Cortex of kidney (tissue), 1 donor: ENCODE data around the gene FBRSL1.
"Not testable (repeated sequence)": the region's sequence is repeated elsewhere in the genome, so short reads cannot be mapped to it uniquely, and the experiment has no call there.

Experiments used
- DNase-seq: peaks from one replicate; lab custom pipeline; 2025; lab: John Stamatoyannopoulos, UW

Gene FBRSL1

DNA sequence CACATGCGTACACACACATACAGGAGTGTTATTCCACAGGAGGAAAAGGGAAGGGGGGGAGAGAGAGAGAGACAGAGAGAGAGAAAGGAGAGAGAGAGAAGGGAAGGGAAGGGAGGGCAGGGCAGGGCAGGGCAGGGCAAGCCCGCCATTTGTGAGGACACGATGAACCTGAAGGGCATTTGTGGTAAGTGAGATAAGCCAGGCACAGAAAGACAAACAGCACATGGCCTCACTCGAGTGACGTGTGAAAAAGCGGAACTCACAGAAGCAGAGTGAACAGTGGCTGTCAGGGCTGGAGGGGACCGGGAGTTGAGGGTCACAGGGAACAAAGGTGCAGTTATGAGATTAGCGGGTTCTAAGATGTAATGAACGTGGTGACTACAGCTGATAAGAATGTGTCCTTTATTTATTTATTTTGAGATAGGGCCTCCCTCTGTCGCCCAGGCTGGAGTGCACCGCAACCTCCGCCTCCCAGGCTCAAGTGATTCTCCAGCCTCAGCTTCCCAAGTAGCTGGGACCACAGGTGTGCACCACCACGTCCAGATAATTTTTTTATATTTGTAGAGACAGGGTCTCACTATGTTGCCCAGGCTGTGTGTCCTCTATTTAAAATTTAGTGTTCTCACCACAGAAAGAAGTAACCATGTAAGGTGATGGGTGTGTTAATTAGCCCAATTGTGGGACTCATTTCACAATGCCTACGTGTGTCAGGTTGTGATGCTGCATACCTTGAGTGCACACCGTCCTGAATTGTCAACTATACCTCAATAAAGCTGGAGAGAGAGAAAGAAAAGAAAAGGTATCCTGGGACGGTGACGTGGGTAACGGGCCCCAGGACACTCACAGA, 18.7 kb upstream of the FBRSL1 start:
- no peak for DNase-seq

GRCh38 chr12:132471858-132472255, 18.1 kb upstream of the FBRSL1 start:
- no peak for DNase-seq

DNA sequence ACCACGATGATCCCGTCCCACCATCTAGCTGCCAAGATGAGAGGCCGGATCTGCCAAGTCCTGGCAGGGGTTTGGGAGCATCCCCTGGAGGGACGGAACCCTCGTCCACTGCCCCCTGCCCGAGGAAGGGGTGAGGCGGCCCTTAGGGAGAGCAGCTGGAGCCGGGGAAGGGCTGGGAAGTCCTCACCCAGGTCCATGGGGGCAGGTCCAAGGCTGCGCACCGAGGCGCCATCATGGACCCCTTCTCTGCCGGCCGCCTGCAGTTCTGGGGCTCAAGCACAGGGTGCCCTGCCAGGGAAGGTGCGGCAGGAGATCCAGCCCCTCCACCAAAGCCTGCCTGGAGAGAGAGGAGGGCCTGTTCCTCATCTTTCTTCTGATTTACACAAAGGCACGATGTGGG, 17.6 kb upstream of the FBRSL1 start:
- DNase-seq, result no peak

DNA sequence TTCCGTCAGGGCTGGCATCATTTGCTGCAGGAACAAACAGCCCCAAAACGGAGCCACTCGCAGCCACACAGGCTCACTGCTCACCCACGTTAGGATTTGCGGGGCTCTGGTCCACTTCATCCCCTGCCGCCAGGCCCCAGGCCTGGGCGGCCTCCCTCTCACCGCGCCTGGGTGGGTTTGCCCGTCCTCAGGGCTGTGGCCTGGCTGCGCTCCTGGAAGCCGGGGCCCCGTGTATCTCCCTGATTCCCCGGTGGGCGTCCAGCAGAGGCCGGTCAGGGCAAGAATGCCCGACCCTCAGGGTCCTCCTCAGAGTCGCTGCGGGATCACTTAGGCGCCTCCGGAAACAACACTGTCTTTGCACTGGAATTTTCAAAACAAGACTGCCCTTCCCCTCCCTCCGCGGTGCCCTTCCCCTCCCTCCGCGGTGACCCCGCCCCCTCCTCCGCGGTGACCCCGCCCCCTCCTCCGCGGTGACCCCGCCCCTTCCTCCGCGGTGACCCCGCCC, 15.7 kb upstream of the FBRSL1 start:
- DNase-seq, result no peak

- not testable (repeated sequence) for DNase-seq
These were observed 15.1 kb upstream of the FBRSL1 start for GRCh38 chr12:132474799-132475303.

DNA sequence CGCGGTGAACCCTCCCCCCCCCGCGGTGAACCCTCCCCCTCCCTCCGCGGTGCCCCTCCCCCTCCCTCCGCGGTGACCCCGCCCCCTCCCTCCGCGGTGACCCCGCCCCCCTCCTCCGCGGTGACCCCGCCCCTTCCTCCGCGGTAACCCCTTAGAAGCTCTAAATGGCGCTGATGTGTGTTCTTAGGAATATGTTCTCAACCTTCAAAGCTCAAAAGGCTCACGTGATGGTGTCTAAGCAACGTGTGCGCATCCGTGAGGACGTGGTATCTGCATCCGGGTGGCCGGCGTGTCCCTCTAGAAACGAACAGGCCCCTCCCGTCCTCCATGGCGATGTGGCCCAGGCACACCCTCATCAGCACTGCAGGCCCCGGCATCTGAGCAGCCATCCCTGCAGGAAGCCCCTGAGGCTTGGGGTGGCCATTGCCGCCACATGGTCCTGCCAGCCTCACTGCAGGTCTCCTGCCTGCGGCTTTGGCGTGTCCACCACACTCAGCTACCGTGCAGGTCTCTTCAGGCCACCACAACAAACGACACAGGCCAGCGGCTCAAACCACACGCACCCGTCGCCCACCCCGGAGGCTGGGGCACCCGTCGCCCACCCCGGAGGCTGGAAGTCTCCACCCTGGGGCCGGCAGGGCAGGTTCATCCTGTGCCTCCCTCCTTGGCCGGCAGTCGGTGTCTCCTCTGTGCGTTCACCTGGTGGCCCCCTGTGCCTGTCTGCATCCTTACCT, 14.5 kb upstream of the FBRSL1 start:
- no peak for DNase-seq

DNA sequence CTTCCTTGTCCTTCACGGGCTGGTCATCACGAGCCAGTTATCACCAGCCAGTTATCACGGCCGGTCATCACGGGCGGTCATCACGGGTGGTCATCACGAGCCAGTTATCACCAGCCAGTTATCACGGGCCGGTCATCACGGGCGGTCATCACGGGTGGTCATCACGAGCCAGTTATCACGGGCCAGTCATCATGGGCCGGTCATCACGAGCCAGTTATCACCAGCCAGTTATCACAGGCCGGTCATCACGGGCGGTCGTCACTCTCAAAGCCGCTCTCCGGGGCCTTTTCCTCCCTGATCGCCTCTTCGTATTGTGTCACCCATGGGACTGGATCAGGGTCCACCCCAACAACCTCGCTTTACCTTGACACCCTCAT, 13.9 kb upstream of the FBRSL1 start:
- no peak for DNase-seq

GRCh38 chr12:132476421-132476820, 13.5 kb upstream of the FBRSL1 start:
- no peak for DNase-seq

DNA sequence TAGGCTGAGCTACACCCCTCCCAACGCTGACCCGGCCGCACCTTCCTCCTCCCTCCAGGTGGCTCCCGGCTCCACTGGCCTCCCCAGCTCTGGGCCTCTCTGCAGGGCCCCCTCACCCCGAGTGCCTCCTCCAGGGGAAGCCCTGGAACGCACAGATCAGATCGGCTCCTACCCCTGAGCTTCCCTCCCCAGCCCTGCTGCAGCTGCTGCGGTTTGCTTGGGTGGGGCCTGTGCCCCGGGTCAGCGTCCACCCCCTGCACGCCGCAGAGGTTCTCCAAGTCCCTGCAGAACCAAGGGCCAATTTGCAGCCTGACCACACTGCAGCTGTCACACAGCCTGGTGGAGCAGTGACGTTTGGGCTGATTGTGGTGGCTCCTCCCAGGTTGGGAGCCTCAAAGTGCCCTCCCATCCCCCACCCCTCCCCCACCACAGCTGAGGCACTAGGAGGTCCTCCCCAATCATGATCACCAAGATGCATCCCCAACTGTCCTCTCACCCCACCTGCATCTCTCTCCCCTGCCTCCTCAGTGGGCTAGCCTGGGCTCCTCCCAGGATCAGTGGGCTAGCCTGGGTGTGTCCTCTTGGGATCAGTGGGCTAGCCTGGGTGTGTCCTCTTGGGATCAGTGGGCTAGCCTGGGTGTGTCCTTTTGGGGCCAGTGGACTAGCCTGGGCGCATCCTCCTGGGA, 12.8 kb upstream of the FBRSL1 start:
- no peak for DNase-seq

DNA sequence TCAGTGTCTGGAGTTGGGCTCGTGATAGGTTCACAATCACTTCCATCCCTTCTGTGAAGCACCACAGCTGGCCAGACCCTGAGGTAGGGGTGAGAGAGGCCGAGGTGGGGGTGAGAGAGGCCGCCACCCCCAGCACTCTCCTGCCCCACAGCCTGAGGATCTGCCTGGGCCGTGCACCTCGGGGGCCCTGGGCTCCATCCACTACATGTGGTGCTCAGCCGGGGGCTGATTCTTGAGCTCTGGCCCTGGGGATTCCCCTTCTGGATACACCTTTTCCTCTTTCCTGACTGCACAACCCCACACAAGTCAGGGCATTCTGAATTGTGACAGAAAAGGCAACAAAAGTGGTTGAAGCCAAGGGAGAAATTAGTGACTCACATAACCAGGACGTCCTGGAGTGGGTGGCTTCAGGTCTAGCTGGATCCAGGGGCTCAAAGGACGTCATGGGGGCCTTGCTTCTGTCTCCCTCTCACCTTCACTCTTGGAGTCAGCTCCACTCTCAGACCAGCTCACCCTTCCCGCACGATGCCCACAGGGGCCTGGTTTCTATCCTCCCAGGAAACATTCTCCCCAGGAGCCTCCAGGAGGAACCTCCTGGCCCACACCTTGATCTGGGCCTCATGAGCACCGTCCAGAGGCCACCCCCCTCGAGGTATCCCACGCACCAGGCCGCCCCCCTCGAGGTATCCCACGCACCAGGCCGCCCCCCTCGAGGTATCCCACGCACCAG, 12.1 kb upstream of the FBRSL1 start:
- DNase-seq, result no peak

- no peak for DNase-seq
These were observed 11.5 kb upstream of the FBRSL1 start for GRCh38 chr12:132478433-132478803.

GRCh38 chr12:132478845-132479244, 11.1 kb upstream of the FBRSL1 start:
- no peak for DNase-seq

DNA sequence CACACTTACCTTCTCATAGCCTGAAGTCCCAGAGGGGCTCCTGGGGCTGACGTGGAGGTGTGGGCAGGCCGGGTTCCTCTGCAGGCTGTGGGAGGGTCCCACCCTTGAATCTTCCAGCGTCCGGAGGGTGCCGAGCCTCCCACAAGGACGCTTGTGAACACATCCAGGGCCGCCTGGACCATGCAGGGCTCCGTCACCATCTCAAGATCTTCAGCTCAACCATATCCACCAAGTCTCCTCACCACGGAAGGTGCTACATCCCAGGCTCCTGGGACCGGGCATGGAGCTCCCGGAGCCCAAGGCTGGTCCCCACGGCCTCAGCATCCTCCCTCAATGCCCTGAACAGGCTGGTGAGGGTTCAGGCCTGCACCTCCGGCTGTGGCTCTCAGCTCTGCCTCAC, 10.7 kb upstream of the FBRSL1 start:
- DNase-seq, result no peak

GRCh38 chr12:132479938-132480622, 9.9 kb upstream of the FBRSL1 start:
- DNase-seq, result no peak

GRCh38 chr12:132480623-132481132, 9.3 kb upstream of the FBRSL1 start:
- no peak for DNase-seq

DNA sequence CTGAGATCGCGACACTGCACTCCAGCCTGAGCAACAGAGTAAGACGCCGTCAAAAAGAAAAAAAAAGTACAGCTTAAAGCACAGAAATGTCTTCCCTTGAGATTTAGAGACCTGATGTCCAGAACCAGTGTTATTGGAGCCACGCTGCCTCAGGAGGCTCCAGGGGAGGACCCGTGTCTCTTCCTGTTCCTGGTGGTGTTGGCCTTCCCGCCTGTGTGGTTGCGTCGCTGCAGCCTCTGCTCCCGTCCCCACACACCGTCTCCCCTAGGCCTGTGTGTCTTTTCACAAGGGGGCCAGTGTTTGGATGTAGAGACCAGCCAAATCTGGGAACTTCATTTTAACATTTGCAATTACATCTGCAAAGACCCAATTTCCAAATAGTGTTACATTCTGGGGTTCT, 8.6 kb upstream of the FBRSL1 start:
- no peak for DNase-seq

DNA sequence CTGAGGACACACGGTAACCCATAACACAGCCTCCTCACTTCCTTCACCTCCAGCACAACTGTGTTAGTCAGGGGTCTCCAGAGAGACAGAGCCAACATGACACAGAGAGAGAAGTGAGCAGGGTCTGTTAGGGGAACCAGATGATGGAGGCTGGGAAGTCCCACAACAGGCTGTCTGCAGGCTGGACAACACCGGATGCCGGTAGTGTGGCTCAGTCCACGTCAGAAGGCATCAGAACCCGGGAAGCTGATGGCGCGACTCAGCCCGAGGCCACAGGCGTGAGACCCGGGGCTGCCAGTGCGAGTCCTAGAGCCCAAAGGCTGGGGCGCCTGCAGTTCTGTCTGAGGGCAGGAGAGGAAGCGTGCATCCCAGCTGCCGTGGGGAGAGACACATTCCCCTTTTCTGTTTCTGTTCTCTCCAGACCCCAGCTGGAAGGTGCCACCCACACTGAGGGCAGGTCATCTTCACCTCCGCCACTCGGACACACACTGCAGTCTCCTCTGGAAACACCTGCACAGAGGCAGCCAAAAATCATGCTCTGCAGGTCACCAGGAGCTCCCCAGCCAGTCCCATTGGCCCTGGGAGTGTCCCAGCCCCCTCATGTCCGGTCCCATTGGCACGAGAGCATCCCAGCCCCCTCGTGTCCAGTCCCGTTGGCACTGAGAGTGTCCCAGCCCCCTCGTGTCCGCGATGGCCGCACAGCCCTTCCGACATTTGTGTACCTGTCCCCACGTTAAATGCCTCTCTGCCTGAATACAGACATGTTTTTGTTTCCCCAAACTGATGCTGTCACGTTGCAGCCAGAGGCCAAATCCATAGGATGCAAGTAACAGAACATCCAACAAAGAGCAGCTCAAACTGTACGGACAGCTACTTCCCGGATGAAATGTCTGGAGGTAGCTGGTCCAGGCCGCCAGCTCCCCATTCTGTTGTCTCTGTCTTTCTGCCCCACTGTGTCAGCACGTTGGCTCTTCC, 7.9 kb upstream of the FBRSL1 start:
- no peak for DNase-seq

- no peak for DNase-seq
These were observed 7.2 kb upstream of the FBRSL1 start for GRCh38 chr12:132482771-132483170.

GRCh38 chr12:132483208-132483607, 6.7 kb upstream of the FBRSL1 start:
- DNase-seq, result no peak

DNA sequence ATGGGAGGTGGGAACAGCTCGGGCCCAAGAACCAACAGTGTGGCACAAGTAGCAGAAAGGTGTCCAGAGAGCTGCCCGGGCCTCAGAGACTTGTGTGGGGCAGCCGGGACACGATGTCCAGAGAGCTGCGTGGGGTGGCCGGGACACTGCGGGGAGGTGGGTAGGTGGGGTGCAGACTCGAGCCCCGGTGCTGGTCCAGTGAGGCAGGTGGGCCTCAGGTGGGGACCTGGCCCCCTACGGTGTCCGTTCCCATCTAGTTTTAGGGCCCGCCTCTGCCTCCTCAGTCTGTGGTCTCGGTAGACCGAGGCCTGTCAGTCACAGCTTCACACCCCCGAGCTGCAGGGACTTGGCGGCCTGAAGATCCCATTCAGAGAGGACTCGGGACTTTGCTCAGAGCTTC, 6.3 kb upstream of the FBRSL1 start:
- no peak for DNase-seq
